ENCODE results near the gene VPS37C. TPM values are rescaled to one million over a fixed set of nuclear protein-coding genes. Genes with fewer than 3 reads are reported as not detected.

VPS37C gene
- total RNA-seq, 1 experiment from 2014 or later, result 29.0 TPM

- Histone ChIP-seq H3K27me3 (ENCODE audit: insufficient read depth, low read depth) (no peaks in the 10 kb centered on the region), H3K79me2 (ENCODE audit: low read depth) (no peaks in the 10 kb centered on the region), H2AFZ (no peak overlapping the region), H3K4me1 (replicated peaks; ENCODE audit: insufficient read depth) (no peaks in the 10 kb centered on the region), H3K9me2 (ENCODE audit: insufficient read depth) (no peaks in the 10 kb centered on the region), H3K27ac (no peak overlapping the region), H3K4me2 (no peak overlapping the region), H3K4me3 (no peak overlapping the region), H4K20me1 (ENCODE audit: insufficient read depth) (no peaks in the 10 kb centered on the region), H3F3A (ENCODE audit: insufficient read depth, low read depth) (no peaks in the 10 kb centered on the region), H3K36me3 (ENCODE audit: low read depth) (no peaks in the 10 kb centered on the region), H3K9me3 (ENCODE audit: insufficient read depth, low read depth) (no peaks in the 10 kb centered on the region)
- intact Hi-C loops (cut with micrococcal nuclease; ENCODE audit: unreplicated experiment), result no loop called here
- no peak for DNase-seq
- no TSS peak for BruUV-seq (replicated peaks)
- no peak for TF ChIP-seq EZH2 (IDR thresholded peaks at IDR 0.05; ENCODE audit: low read depth)
- no peak for TF ChIP-seq CTCF (conservative IDR thresholded peaks at IDR 0.05)
- POLR2A ChIA-PET (ENCODE audit: unreplicated experiment), result no interaction called here
- CTCF ChIA-PET, result no interaction called here
These were observed 45.6 kb downstream of the VPS37C start for GRCh38 chr11:61115498-61116224.

GRCh38 chr11:61114913-61115312, 46.3 kb downstream of the VPS37C start:
- CTCF ChIA-PET, result no interaction called here
- intact Hi-C loops (cut with micrococcal nuclease; ENCODE audit: unreplicated experiment), result no loop called here
- no TSS peak for BruUV-seq (replicated peaks)
- no peak overlapping the region for H3K27ac ChIP-seq
- H3K4me2 ChIP-seq, result no peak overlapping the region
- no peaks in the 10 kb centered on the region for H3K9me3 ChIP-seq (ENCODE audit: insufficient read depth, low read depth)
- no peaks in the 10 kb centered on the region for H3K27me3 ChIP-seq (ENCODE audit: insufficient read depth, low read depth)
- no peaks in the 10 kb centered on the region for H3K4me1 ChIP-seq (replicated peaks; ENCODE audit: insufficient read depth)
- TF ChIP-seq CTCF (conservative IDR thresholded peaks at IDR 0.05) (no peak), EZH2 (IDR thresholded peaks at IDR 0.05; ENCODE audit: low read depth) (no peak)
- no peaks in the 10 kb centered on the region for H3F3A ChIP-seq (ENCODE audit: insufficient read depth, low read depth)
- DNase-seq, result no peak
- POLR2A ChIA-PET (ENCODE audit: unreplicated experiment), result no interaction called here
- no peaks in the 10 kb centered on the region for H3K9me2 ChIP-seq (ENCODE audit: insufficient read depth)
- H2AFZ ChIP-seq, result no peak overlapping the region
- H4K20me1 ChIP-seq (ENCODE audit: insufficient read depth), result no peaks in the 10 kb centered on the region
- no peak overlapping the region for H3K4me3 ChIP-seq
- no peaks in the 10 kb centered on the region for H3K36me3 ChIP-seq (ENCODE audit: low read depth)
- no peaks in the 10 kb centered on the region for H3K79me2 ChIP-seq (ENCODE audit: low read depth)

- Histone ChIP-seq H3K4me1 (replicated peaks; ENCODE audit: insufficient read depth) (no peaks in the 10 kb centered on the region), H3K27ac (no peak overlapping the region), H3K79me2 (ENCODE audit: low read depth) (no peaks in the 10 kb centered on the region), H3K9me3 (ENCODE audit: insufficient read depth, low read depth) (no peaks in the 10 kb centered on the region), H3K9me2 (ENCODE audit: insufficient read depth) (no peaks in the 10 kb centered on the region), H4K20me1 (ENCODE audit: insufficient read depth) (no peaks in the 10 kb centered on the region), H3K4me3 (no peak overlapping the region), H3K27me3 (ENCODE audit: insufficient read depth, low read depth) (no peaks in the 10 kb centered on the region), H3F3A (ENCODE audit: insufficient read depth, low read depth) (no peaks in the 10 kb centered on the region), H3K36me3 (ENCODE audit: low read depth) (no peaks in the 10 kb centered on the region), H2AFZ (no peak overlapping the region), H3K4me2 (no peak overlapping the region)
- POLR2A ChIA-PET (ENCODE audit: unreplicated experiment), result no interaction called here
- no peak for TF ChIP-seq CTCF (conservative IDR thresholded peaks at IDR 0.05)
- TF ChIP-seq EZH2 (IDR thresholded peaks at IDR 0.05; ENCODE audit: low read depth), result no peak
- no peak for DNase-seq
- BruUV-seq (replicated peaks), result no TSS peak
- CTCF ChIA-PET, result no interaction called here
- intact Hi-C loops (cut with micrococcal nuclease; ENCODE audit: unreplicated experiment), result no loop called here
These were observed 48.0 kb downstream of the VPS37C start for GRCh38 chr11:61113201-61113600.

Measured in PC-9 (cell line).